DOHH2 (cell line): ENCODE results near the gene FOS.

Experiments used
- H3F3A ChIP-seq: fragments of 200-600 bp; sonication (generic), shearing (Covaris generic); 2 replicates; pipeline ENCODE4 v1.6.0; 2016; ENCODE audit warnings: antibody characterized with exemption, mild to moderate bottlenecking; ENCODE audit not compliant: control insufficient read depth, insufficient read depth
- H3K27ac ChIP-seq: fragments of 200-600 bp; sonication (generic); 2 replicates; pipeline ENCODE4 v1.5.1; 2014; ENCODE audit warnings: low read depth, mild to moderate bottlenecking, low read length, moderate library complexity
- H3K27me3 ChIP-seq: fragments of 200-600 bp; sonication (generic); 2 replicates; pipeline ENCODE4 v1.6.1; 2014; ENCODE audit warnings: mild to moderate bottlenecking, low read length, mixed read lengths; ENCODE audit not compliant: control insufficient read depth
- H3K36me3 ChIP-seq: fragments of 200-600 bp; sonication (generic); 2 replicates; pipeline ENCODE4 v1.6.1; 2014; ENCODE audit warnings: mild to moderate bottlenecking, low read length, moderate library complexity, mixed read lengths; ENCODE audit not compliant: control insufficient read depth
- H3K4me1 ChIP-seq: fragments of 200-600 bp; sonication (generic); 2 replicates; pipeline ENCODE4 v1.6.1; 2014; ENCODE audit warnings: mild to moderate bottlenecking, low read length, mixed read lengths; ENCODE audit not compliant: control insufficient read depth
- H3K4me2 ChIP-seq: fragments of 200-600 bp; sonication (generic); 2 replicates; pipeline ENCODE4 v1.6.0; 2014; ENCODE audit warnings: mild to moderate bottlenecking, low read length, moderate library complexity
- H3K4me3 ChIP-seq: fragments of 200-600 bp; sonication (generic); 2 replicates; pipeline ENCODE4 v1.5.1; 2014; ENCODE audit warnings: mild to moderate bottlenecking, low read length, mixed read lengths
- H3K79me2 ChIP-seq: fragments of 200-600 bp; sonication (generic); 2 replicates; pipeline ENCODE4 v1.6.1; 2014; ENCODE audit warnings: mild to moderate bottlenecking, low read length, mixed read lengths; ENCODE audit not compliant: control insufficient read depth
- H3K9me2 ChIP-seq: fragments of 200-600 bp; sonication (generic); replicated peaks from 2 replicates; pipeline ENCODE4 v1.6.1; 2014; ENCODE audit warnings: mild to moderate bottlenecking, low read length, mixed read lengths; ENCODE audit not compliant: control insufficient read depth
- H3K9me3 ChIP-seq: fragments of 200-600 bp; sonication (generic); 2 replicates; pipeline ENCODE4 v1.6.1; 2014; ENCODE audit warnings: antibody characterized with exemption, low read length, mixed read lengths; ENCODE audit not compliant: control insufficient read depth, insufficient read depth
- H4K20me1 ChIP-seq: fragments of 200-600 bp; sonication (generic); 2 replicates; pipeline ENCODE4 v1.6.0; 2014; ENCODE audit warnings: low read depth, mild to moderate bottlenecking, antibody characterized with exemption, low read length, moderate library complexity; ENCODE audit not compliant: control insufficient read depth, insufficient read depth
- EZH2phosphoT487 ChIP-seq: fragments of 200-600 bp; sonication (generic); IDR thresholded peaks from 2 replicates; pipeline ENCODE4 v1.6.1; 2017; ENCODE audit warnings: borderline replicate concordance, mild to moderate bottlenecking, antibody characterized with exemption, low read length, moderate library complexity, mixed read lengths
- TF ChIP-seq, protein P1 (sequence below): fragments of 200-600 bp; sonication (generic); IDR thresholded peaks from one replicate; pipeline ENCODE4 v1.5.1; 2014; ENCODE audit warnings: antibody characterized with exemption, mild to moderate bottlenecking, low read depth, low read length; ENCODE audit not compliant: poor library complexity, severe bottlenecking

The FOS gene

DNA sequence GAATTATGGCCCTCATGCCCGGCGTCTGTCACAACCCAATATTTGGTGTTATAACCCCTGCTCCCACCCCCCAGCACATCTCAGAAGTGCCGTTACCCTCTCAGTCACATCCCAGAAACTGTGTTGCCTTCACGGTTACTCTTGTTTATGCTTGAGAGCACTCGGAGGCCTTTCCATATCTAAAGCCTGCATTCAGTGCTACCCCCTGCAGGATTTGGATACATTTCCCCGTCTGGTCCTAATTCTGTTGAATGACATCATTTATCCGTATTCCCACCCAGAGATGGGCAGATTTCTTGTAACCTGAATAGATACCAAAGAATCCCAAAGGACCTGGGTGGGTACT lies 19.1 kb upstream of the FOS start:
- no peaks in the 10 kb centered on the region for H4K20me1 ChIP-seq

DNA sequence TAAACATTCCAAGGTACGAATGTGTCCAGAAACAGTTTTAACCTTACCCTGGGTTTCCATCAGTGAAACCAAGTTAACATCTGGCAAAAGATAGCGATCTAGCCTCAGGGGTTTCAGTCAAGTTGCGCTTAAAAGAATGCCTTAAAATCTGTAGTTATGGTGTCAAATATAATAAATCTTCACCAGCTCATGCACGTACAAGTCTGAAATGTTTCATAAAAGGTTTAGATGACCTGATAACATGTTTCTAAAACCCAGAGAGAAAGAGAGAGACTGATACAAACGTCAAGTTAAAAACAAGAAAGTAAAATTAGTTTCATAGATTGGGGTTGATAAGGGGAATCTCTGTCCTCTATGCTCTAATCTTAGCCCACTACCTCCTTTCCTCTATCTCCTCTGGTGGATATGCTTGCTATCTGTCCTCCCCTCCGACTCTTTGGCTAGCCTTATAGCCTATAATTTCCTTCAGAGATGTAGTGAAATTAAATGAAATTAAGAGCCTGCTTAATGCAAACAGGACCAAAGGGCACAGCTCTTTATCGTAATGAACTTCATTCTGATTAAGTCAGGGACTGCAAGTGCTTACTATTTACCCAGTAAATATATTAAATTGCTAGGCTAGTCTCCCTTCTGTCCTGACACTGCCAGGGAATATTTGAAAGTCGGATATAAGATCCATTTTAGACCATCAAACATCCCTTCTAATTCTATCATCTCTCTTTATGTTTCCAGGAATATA lies 18.4 kb upstream of the FOS start:
- H3K79me2 ChIP-seq = no peaks in the 10 kb centered on the region
- TF ChIP-seq EZH2phosphoT487 = no peak
- TF ChIP-seq, protein P1, sequence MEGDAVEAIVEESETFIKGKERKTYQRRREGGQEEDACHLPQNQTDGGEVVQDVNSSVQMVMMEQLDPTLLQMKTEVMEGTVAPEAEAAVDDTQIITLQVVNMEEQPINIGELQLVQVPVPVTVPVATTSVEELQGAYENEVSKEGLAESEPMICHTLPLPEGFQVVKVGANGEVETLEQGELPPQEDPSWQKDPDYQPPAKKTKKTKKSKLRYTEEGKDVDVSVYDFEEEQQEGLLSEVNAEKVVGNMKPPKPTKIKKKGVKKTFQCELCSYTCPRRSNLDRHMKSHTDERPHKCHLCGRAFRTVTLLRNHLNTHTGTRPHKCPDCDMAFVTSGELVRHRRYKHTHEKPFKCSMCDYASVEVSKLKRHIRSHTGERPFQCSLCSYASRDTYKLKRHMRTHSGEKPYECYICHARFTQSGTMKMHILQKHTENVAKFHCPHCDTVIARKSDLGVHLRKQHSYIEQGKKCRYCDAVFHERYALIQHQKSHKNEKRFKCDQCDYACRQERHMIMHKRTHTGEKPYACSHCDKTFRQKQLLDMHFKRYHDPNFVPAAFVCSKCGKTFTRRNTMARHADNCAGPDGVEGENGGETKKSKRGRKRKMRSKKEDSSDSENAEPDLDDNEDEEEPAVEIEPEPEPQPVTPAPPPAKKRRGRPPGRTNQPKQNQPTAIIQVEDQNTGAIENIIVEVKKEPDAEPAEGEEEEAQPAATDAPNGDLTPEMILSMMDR = no peak
- no peaks in the 10 kb centered on the region for H3K36me3 ChIP-seq
- no peaks in the 10 kb centered on the region for H3F3A ChIP-seq
- H3K9me2 ChIP-seq = no peaks in the 10 kb centered on the region
- H3K27ac ChIP-seq = no peak overlapping the region
- peaks cover 31% of the 10 kb centered on the region for H3K4me1 ChIP-seq
- H3K4me3 ChIP-seq = peak overlapping the region; percentile 82; the same call in 1 of the 2 replicates
- peak overlapping the region; percentile 96 for H3K4me2 ChIP-seq
- H4K20me1 ChIP-seq = no peaks in the 10 kb centered on the region
- H3K9me3 ChIP-seq = no peaks in the 10 kb centered on the region
- 0 out of 2 replicates have a peak, but pooled peaks cover 2% of the 10 kb centered on the region for H3K27me3 ChIP-seq

More for the DNA sequence above, 19.1 kb upstream of the FOS start:
- peak overlapping the region; percentile 96 for H3K4me2 ChIP-seq
- no peaks in the 10 kb centered on the region for H3K36me3 ChIP-seq
- TF ChIP-seq EZH2phosphoT487 = no peak
- TF ChIP-seq, protein P1 = peak; percentile 21
- H3K4me1 ChIP-seq = peaks cover 39% of the 10 kb centered on the region
- H3F3A ChIP-seq = no peaks in the 10 kb centered on the region
- peak overlapping the region; percentile 82 for H3K4me3 ChIP-seq
- no peaks in the 10 kb centered on the region for H3K79me2 ChIP-seq
- H3K27me3 ChIP-seq = 0 out of 2 replicates have a peak, but pooled peaks cover 2% of the 10 kb centered on the region
- H3K27ac ChIP-seq = peak overlapping the region; percentile 33; the same call in 1 of the 2 replicates
- H3K9me2 ChIP-seq = no peaks in the 10 kb centered on the region
- no peaks in the 10 kb centered on the region for H3K9me3 ChIP-seq

DNA sequence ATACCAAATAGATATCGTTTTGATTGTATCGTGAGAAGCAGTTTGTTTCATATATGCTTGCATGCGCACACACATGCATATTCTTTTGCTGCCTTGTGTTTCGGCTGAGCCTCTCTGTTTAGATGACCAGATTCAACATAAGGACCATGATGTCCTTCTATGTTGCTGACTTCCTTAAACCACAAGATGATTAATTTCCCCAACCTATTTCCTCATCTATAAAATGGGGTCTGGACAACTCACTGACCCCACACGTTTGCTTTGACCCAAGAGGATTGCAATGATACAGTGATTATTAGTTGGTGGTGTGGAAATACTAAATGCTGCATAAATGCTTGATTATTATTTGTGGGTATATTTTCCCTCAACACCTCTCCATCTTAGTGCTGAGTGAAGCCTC lies 16.8 kb upstream of the FOS start:
- Histone ChIP-seq H3K79me2 (no peaks in the 10 kb centered on the region), H3K9me2 (no peaks in the 10 kb centered on the region), H3K9me3 (no peaks in the 10 kb centered on the region), H3K4me2 (no peak overlapping the region), H3K27me3 (peaks cover 11% of the 10 kb centered on the region), H3K4me3 (no peak overlapping the region), H3K36me3 (no peaks in the 10 kb centered on the region), H3F3A (no peaks in the 10 kb centered on the region), H4K20me1 (no peaks in the 10 kb centered on the region), H3K27ac (no peak overlapping the region), H3K4me1 (peaks cover 26% of the 10 kb centered on the region)
- TF ChIP-seq, protein P1 = no peak
- no peak for TF ChIP-seq EZH2phosphoT487
